Stimulated activated memory B cell treated with anti-CD40 and anti-IgM and Interleukin-4, amounts not matched to agents 10 μg/mL and 1 μg/mL and 100 μg/mL, for 72 hours (primary cell): ENCODE measurements around the gene PTDSS2.
"Not testable (repeated sequence)": the region's sequence is repeated elsewhere in the genome, so short reads cannot be mapped to it uniquely, and the experiment has no call there.

ENCODE experiments used
- ATAC-seq: fragments of 150-1000 bp; cut with Tn5 transposase; 2 replicates; pipeline ENCODE4 v1.10.0; 2021
- H3K27ac Mint-ChIP-seq: one replicate; pipeline ENCODE4 v1.8.0; 2022; ENCODE audit warnings: mild to moderate bottlenecking, mixed read lengths
- H3K27me3 Mint-ChIP-seq: one replicate; pipeline ENCODE4 v1.8.0; 2022; ENCODE audit warnings: mixed read lengths
- H3K36me3 Mint-ChIP-seq: one replicate; pipeline ENCODE4 v1.8.0; 2022; ENCODE audit warnings: mixed read lengths
- H3K4me1 Mint-ChIP-seq: one replicate; pipeline ENCODE4 v1.8.0; 2022; ENCODE audit warnings: mixed read lengths
- H3K4me3 Mint-ChIP-seq: one replicate; pipeline ENCODE4 v1.8.0; 2022; ENCODE audit warnings: mild to moderate bottlenecking, moderate library complexity, mixed read lengths
- H3K9me3 Mint-ChIP-seq: one replicate; pipeline ENCODE4 v1.8.0; 2022; ENCODE audit warnings: mixed read lengths

PTDSS2 gene

DNA sequence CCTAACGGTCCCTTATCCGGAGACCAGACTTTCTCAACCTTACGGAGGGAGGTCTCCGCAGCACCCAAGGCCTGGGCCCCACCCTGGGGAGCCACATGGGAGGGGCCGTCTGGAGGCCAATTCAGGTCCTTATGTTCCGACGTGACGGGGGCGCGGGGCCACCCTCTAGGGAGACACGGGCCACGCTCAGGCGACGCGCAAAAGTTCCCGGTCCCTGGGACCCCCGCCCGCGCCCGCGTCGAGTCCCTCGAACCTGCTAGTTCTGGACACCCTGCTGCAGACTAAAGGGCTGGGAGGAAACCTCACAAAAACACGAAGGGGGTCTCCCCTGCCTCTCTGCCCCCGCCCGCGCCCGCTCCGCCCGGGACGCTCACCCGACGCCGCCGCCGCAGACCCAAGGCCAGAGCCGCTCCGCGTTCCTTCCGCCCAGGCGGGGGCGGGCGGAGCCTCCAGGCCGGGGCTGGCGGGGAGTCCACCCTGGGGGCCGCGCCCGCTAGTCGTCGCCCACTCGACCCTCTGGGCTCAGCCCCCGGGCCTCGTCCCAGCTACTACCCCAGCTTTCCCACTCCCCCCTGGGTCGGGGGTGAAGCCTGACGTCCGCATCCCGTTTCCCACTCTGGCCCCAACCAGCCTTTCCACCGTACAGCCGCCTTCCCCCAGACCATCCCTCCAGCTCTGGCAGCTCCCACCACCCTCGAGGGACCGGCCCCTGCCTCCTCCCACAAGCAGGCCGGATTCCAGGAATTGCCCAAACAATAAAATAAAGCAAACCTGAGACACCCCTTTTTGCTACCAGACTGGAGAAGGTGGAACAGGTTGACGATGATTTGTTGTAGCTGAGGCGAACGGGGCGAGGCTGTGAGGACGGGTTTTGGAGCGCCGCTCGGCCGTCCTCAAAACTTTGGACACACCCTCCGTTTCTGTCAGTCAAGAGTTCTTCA lies 54.2 kb downstream of the PTDSS2 start:
- no peaks in the 10 kb centered on the region for H3K9me3 Mint-ChIP-seq
- H3K27me3 Mint-ChIP-seq: no peaks in the 10 kb centered on the region
- H3K4me1 Mint-ChIP-seq: peaks cover 66% of the 10 kb centered on the region
- peaks cover 34% of the 10 kb centered on the region for H3K36me3 Mint-ChIP-seq
- no peak for ATAC-seq
- H3K27ac Mint-ChIP-seq: peak overlapping the region; percentile 100
- peak overlapping the region; percentile 98 for H3K4me3 Mint-ChIP-seq

DNA sequence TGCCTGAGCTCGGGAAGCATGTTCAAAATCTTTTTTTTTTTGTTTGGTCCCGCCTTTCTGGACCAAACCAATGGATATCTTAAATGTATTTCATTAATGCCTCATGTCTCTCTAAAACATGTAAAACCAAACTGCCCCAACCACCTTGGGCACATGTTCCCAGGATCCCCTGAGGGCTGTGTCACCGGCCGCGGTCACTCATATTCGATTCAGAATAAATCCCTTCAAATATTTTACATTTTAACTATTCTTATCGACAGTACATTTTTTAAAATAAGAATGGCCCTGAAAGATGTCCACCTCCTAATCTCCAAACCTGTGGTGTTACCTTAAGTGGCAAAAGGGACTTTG lies 54.9 kb downstream of the PTDSS2 start:
- no peaks in the 10 kb centered on the region for H3K9me3 Mint-ChIP-seq
- no peaks in the 10 kb centered on the region for H3K27me3 Mint-ChIP-seq
- H3K4me1 Mint-ChIP-seq: peaks cover 66% of the 10 kb centered on the region
- peak overlapping the region; percentile 98 for H3K4me3 Mint-ChIP-seq
- H3K27ac Mint-ChIP-seq: peak overlapping the region; percentile 100
- ATAC-seq: no peak
- peaks cover 31% of the 10 kb centered on the region for H3K36me3 Mint-ChIP-seq

DNA sequence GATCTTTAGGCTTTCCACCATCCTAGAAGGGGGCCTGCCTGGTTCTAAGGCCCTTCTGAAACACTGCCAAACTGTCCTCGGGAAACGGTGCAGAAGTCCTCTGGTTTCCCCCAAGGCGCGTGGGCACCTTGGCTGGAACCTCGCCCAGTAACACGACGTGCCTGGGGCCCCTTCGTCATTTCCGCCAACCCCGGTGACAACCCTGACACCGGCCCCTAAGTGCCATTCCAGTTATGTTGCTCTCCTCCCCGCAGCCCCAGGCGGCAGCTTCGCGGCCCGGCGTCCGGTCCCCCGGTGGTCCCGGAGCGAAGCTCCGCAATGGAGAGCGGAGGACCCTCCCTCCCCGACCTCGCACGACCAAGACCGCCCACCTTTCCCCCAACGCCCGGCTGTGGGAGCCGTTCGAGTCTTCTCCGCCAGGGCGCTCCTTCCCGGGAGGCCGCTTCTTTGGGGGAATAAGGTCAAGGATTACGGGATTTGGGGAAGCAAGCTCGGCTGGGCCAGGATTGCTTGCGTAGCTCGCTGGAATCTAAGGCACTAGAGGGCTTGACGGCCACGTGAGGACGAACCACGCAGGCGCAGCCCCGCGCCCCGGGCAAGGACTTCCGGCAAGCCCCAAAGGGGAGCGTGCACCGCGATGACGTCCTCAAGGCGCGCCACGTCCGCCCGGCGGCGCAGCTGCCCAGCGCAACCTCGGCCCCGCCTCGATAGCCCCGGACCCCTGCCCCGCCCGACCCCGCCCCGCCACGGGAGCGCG lies 56.3 kb downstream of the PTDSS2 start:
- peak overlapping the region; percentile 100 for H3K27ac Mint-ChIP-seq
- no peaks in the 10 kb centered on the region for H3K27me3 Mint-ChIP-seq
- peaks cover 54% of the 10 kb centered on the region for H3K4me1 Mint-ChIP-seq
- no peaks in the 10 kb centered on the region for H3K9me3 Mint-ChIP-seq
- peak; percentile 88 for ATAC-seq
- peak overlapping the region; percentile 98 for H3K4me3 Mint-ChIP-seq
- H3K36me3 Mint-ChIP-seq: peaks cover 21% of the 10 kb centered on the region

DNA sequence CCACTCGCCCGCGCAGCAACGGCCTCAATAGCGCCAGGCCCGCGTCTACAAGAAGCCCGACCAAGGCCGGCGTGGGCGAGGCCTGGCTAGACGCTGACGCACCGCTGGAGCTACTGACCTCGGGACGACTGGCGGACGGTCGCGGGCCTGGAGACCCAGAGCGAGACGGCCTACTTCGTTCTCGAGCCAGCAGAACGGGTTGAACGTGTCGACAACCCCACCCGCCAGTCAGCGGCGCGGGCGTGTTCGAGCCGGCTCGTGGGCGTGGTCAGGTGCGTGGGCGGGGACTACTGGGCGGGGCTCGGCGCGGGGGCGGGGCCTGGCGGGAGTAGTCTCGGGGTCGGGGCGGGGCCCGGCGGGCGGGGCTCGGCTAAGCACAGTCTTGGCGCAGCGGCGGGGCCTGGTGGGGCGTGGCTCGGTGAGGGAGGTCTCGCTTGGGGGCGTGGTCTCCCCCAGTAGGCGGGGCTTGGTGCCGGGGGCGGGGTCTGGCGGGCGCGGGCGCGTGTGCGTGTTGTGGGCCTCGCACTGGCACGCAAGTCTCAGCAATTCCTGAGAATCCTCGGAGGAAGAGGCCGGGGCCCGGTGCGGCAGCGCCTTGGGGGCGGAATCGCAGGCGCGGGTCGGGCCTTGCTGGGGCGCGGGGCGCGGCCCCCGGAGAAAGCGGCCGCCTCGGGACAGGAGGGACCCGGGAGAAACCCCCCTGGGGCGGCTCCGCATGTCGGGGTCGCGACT lies 57.1 kb downstream of the PTDSS2 start, which contains the start of gene RNH1:
TSS of gene RNH1 (minus strand) at position 248 of the 732 bp plus-strand sequence. CDS start 5,080 bp downstream, outside the sequence.
- no peaks in the 10 kb centered on the region for H3K9me3 Mint-ChIP-seq
- peak; percentile 89 for ATAC-seq
- peaks cover 51% of the 10 kb centered on the region for H3K4me1 Mint-ChIP-seq

DNA sequence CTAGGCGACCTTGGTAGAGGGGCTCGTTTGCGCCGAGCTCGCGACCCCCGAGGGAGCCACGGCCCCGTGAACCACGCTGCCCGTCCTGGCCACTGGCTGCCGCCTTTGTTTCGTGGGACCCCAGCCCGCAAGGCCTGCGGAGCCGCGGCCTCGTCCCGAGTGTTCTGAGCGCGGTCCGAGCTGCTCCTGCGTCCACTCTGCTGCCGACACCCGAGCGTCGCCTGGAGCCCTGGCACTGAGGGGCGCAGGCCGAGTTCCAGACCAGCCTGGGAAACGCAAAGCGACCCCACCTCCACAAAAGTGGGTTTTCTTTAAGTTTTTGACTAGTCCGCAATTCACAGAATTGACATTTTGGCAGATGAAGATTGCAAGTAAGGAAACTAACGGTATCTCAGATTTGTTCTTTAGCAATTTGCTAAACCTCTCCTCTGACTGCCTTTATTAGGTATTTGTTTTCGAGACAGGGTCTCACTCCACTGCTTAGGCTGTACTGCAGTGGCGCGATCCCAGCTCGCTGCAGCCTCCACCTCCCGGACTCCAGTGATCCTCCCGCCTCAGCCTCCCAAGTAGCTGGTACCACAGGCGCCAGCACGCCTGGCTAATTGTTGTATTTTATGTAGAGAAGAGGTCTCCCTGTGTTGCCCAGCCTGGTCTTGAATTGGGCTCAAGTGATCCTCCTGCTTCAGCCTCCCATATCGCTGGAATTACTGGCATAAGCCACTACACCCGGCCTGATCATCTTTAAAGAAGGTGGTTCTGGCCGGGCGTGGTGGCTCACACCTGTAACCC lies 57.8 kb downstream of the PTDSS2 start:
- H3K4me1 Mint-ChIP-seq: peaks cover 51% of the 10 kb centered on the region
- H3K9me3 Mint-ChIP-seq: no peaks in the 10 kb centered on the region
- peaks cover 19% of the 10 kb centered on the region for H3K36me3 Mint-ChIP-seq
- H3K27ac Mint-ChIP-seq: peak overlapping the region; percentile 100
- no peak for ATAC-seq
- H3K27me3 Mint-ChIP-seq: no peaks in the 10 kb centered on the region
- peak overlapping the region; percentile 98 for H3K4me3 Mint-ChIP-seq

More for the DNA sequence above, 57.1 kb downstream of the PTDSS2 start, which contains the start of gene RNH1:
- Mint-ChIP-seq H3K27ac (peak within 1 kb of the TSS; percentile 100), H3K4me3 (peak within 1 kb of the TSS; percentile 98), H3K36me3 (peaks cover 19% of the 10 kb centered on the region), H3K27me3 (no peaks in the 10 kb centered on the region)

DNA sequence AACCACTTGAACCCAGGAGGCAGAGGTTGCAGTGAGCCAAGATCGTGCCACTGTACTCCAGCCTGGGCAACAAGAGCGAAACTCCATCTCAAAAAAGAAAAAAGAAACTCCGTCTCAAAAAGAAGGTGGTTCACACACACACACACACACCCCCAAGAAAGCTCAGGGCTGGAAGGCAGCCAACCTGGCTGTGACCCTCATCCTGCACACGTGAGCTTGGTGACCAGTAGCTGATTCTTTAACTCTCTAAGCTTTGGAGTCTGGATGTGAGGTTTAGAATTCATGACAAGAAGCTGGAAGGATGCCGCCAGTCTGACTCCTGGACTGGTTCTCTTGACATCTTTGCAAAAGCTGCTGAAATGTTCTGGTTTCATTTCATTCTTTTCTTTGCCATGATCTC lies 58.9 kb downstream of the PTDSS2 start:
- Mint-ChIP-seq H3K36me3 (peaks cover 19% of the 10 kb centered on the region), H3K4me3 (no peak overlapping the region), H3K9me3 (no peaks in the 10 kb centered on the region), H3K4me1 (peaks cover 46% of the 10 kb centered on the region), H3K27me3 (no peaks in the 10 kb centered on the region), H3K27ac (no peak overlapping the region)
- ATAC-seq: no peak

DNA sequence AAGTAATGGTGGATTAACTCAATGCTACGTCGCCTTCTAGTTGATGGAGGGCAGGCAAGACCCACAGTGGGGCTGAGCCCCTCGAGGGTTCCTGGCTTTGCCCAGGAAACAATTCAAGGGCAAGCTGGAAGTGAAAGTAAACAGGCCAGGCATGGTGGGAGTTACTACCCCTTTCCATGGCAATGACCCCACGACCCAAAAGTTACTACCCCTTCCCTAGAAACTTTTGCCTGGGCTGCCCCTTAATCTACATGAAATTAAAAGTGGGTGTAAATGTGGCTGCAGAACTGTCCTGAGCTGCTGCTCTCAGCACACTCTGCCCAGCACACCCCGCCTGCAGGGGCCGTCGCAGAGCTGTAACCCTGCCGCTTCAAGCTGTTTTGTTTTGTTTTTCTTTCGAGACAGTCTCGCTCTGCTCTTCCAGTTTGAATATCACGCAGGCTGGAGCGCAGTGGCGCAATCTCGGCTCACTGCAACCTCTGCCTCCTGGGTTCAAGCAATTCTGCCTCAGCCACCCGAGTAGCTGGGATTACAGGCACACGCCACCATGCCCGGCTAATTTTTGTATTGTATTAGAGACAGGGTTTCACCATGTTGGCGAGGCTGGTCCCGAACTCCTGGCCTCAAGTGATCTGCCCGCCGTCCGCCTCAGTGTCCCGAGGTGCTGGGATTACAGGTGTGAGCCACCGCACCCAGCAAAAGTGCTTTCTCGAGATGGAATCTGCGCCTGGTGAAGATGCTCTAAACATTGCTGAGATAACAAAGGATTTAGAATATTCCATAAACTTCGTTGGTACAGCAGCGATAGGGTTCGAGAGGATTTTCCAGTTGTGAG lies 62.9 kb downstream of the PTDSS2 start:
- Mint-ChIP-seq H3K4me1 (peaks cover 22% of the 10 kb centered on the region), H3K27me3 (no peaks in the 10 kb centered on the region), H3K27ac (peak overlapping the region; percentile 27), H3K36me3 (peaks cover 32% of the 10 kb centered on the region), H3K9me3 (peaks cover 5% of the 10 kb centered on the region), H3K4me3 (no peak overlapping the region)
- no peak for ATAC-seq

DNA sequence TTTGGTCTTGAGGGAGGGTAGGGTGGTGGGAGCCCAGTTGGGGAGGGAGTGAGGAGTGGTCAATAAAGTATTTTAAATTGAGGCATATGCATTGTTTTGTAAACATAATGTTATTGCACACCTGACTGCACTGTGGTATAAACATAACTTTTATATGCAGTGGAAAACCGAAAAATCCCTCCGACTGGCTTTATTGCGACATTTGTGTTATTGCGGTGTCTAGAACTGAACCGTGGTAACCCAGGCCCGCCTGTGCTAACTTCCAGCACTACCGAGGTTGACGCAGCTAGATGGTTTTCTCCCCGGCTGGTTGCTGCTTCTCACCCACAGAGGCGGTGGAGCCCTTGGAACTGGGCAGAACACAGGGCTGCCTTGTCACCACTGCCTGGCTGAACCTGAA lies 64.5 kb downstream of the PTDSS2 start:
- H3K9me3 Mint-ChIP-seq: peaks cover 5% of the 10 kb centered on the region
- ATAC-seq: no peak
- H3K27me3 Mint-ChIP-seq: no peaks in the 10 kb centered on the region
- H3K4me1 Mint-ChIP-seq: peaks cover 24% of the 10 kb centered on the region
- H3K36me3 Mint-ChIP-seq: peaks cover 31% of the 10 kb centered on the region
- no peak overlapping the region for H3K4me3 Mint-ChIP-seq
- H3K27ac Mint-ChIP-seq: no peak overlapping the region

DNA sequence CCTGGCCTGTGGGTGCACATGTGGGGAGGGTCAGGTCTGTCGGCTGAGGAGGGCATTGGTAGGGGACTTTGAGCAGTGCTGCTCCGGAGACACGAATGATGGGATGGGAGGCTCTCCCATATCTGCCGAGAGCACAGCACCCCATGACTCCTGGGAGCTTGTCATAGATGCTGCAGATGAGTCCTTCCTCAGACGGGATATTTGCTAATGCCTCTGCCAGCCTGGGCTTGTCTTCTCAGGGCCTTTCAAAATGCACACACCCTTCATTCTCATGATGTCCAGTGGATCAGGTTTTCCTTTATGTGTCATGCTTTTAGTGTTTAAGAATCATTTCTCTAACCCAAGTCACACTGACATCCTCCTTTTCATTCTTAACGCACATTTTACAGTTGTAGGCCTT lies 65.1 kb downstream of the PTDSS2 start:
- H3K9me3 Mint-ChIP-seq: peaks cover 5% of the 10 kb centered on the region
- no peak for ATAC-seq
- no peaks in the 10 kb centered on the region for H3K27me3 Mint-ChIP-seq
- H3K27ac Mint-ChIP-seq: no peak overlapping the region
- peaks cover 24% of the 10 kb centered on the region for H3K4me1 Mint-ChIP-seq
- H3K36me3 Mint-ChIP-seq: peaks cover 26% of the 10 kb centered on the region
- H3K4me3 Mint-ChIP-seq: no peak overlapping the region

DNA sequence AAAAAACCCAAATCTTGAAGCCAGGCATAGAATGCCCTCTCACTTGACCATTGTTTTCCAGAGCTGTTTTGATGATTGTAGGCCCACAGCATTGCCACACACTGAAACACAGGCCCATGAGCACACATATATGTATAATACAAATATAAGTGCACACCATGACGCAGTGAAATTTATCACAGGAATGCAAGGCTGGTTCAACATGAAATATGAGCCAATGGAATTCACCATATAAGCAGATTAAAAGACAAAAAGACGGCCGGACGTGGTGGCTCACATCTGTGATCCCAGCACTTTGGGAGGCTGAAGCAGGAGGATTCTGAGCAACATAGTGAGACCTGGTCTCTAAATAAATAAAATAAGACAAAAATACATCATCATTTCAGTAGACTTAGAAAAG lies 66.3 kb downstream of the PTDSS2 start:
- Mint-ChIP-seq H3K27me3 (no peaks in the 10 kb centered on the region), H3K4me1 (peaks cover 23% of the 10 kb centered on the region), H3K4me3 (no peak overlapping the region), H3K27ac (no peak overlapping the region), H3K9me3 (peaks cover 5% of the 10 kb centered on the region), H3K36me3 (peaks cover 24% of the 10 kb centered on the region)
- ATAC-seq: no peak

DNA sequence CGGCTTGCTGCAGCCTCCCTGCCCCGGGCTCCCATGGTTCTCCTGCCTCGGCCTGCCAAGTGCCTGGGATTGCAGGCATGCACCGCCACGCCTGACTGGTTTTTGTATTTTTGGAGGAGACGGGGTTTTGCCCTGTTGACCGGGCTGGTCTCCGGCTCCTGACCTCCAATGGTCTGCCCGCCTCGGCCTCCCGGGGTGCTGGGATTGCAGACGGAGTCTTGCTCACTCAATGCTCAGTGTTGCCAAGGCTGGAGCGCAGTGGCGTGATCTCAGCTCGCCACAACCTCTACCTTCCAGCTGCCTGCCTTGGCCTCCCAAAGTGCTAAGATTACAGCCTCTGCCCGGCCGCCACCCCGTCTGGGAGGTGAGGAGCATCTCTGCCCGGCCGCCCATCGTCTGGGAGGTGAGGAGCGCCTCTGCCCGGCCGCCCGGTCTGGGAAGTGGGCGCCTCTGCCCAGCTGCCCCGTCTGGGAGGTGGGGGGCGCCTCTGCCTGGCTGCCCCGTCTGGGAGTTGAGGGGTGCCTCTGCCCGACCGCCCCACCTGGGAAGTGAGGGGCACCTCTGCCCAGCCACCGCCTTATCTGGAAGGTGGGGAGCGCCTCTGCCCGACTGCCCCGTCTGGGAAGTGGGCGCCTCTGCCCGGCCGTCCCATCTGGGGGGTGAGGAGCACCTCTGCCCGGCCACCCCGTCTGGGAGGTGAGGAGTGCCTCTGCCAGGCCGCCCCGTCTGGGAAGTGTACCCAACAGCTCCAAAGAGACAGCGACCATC lies 67.0 kb downstream of the PTDSS2 start:
- not testable (repeated sequence) for H3K27me3 Mint-ChIP-seq, ATAC-seq, H3K27ac Mint-ChIP-seq, H3K4me3 Mint-ChIP-seq, H3K9me3 Mint-ChIP-seq
- Mint-ChIP-seq H3K36me3 (peaks cover 19% of the 10 kb centered on the region), H3K4me1 (peaks cover 18% of the 10 kb centered on the region)

DNA sequence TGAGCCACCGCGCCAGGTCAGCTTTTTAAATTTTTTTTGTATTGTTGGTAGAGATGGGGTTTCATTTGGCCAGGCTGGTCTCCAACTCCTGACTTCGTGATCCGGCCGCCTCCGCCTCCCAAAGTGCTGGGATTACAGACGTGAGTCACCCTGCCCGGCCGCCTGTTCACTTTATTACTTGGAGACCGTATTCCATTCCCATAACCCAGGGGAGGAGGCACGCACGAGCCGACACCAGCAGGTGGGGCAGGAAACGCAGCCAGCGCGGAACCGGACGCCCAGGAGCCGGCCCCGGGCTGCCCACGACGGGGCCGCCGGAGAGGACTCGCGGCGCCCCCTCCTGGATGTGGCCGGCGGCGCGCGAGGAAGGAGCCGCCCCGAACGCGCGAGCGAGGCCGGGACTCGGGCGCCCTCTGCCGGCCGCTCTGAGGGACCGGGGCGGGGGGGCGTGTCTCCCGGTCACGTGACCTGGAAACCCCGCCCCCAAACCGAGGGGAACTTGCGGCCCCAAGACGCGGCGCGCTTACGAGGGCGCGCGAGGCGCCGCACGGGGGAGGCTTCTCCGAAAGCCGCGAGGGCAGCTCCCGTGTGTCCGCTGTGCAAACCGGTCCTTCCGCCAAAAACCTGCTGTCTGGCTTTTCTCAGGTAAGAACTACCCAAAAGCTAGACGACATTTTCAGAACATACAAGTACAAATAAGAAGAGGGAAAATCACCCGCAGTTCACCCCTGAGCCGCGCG lies 68.6 kb downstream of the PTDSS2 start:
- Mint-ChIP-seq H3K36me3 (peaks cover 19% of the 10 kb centered on the region), H3K4me1 (peaks cover 6% of the 10 kb centered on the region), H3K27ac (peak overlapping the region; percentile 70), H3K9me3 (peaks cover 5% of the 10 kb centered on the region), H3K27me3 (no peaks in the 10 kb centered on the region), H3K4me3 (peak overlapping the region; percentile 76)
- peak; percentile 97 for ATAC-seq
